ENCODE measurements around the gene SMCO1.
"Not testable (repeated sequence)": the region's sequence is repeated elsewhere in the genome, so short reads cannot be mapped to it uniquely, and the experiment has no call there.

Gene SMCO1

DNA sequence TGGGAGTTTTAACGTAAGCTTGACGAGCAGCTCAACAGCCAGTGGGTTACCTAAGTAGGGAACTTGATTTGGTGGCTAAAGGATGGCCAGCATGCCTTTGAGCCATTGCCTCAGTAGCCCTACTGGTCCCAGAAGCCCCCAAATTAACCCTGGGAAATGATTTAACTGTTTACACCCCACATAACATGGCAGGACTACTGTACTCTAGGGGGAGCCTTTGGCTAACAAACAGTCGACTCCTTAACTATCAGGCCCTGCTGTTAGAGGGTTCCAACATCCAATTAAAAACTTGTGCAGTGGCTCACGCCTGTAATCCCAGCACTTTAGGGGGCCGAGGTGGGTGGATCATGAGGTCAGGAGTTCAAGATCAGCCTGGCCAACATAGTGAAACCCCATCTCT lies 9.4 kb upstream of the SMCO1 start:
- Histone ChIP-seq H3K4me2 (ENCODE audit: low read length, poor library complexity, severe bottlenecking) (no peak overlapping the region), H4K8ac (ENCODE audit: low read length) (no peak overlapping the region), H2BK15ac (ENCODE audit: low read depth, poor library complexity, severe bottlenecking) (no peak overlapping the region), H4K91ac (ENCODE audit: low read length) (no peak overlapping the region), H2AK5ac (ENCODE audit: low read length, severe bottlenecking) (no peak overlapping the region), H2AFZ (ENCODE audit: low read depth, low read length) (no peak overlapping the region), H3K18ac (ENCODE audit: low read depth in 1 of 2, low read length in 2 of 2) (no peak overlapping the region), H3K4me3 (ENCODE audit: insufficient read depth in 1 of 2, low read depth in 1 of 2, low read length in 2 of 2) (no peak overlapping the region), H3K4ac (ENCODE audit: low read depth in 1 of 2, low read length in 2 of 2) (no peak overlapping the region), H2BK12ac (ENCODE audit: low read length in 2 of 2) (no peak overlapping the region), H3K4me1 (ENCODE audit: control insufficient read depth, insufficient read depth, low read depth, low read length) (peaks cover 3% of the 10 kb centered on the region), H2BK5ac (ENCODE audit: low read depth, low read length, poor library complexity, severe bottlenecking) (no peak overlapping the region), H3K9me3 (ENCODE audit: control insufficient read depth, low read length) (peaks cover 20% of the 10 kb centered on the region), H3K27ac (ENCODE audit: low read length, poor library complexity, severe bottlenecking) (no peak overlapping the region), H3K36me3 (ENCODE audit: control insufficient read depth in 1 of 2, insufficient read depth in 2 of 2, low read depth in 1 of 2, low read length in 2 of 2) (no peaks in the 10 kb centered on the region), H3K14ac (ENCODE audit: low read length in 2 of 2) (no peak overlapping the region), H2BK120ac (ENCODE audit: low read depth, low read length) (no peak overlapping the region), H3K27me3 (ENCODE audit: control insufficient read depth in 1 of 2, insufficient read depth in 1 of 2, low read length in 2 of 2) (no peaks in the 10 kb centered on the region), H3K79me1 (replicated peaks; ENCODE audit: low read length, poor library complexity, severe bottlenecking) (no peaks in the 10 kb centered on the region), H3K9ac (ENCODE audit: low read length) (no peak overlapping the region), H3K23ac (ENCODE audit: low read length in 2 of 2) (no peak overlapping the region)
- no peak for DNase-seq
- 100% methylated on average over 2 of the region's 5 CpGs for whole genome bisulfite sequencing

DNA sequence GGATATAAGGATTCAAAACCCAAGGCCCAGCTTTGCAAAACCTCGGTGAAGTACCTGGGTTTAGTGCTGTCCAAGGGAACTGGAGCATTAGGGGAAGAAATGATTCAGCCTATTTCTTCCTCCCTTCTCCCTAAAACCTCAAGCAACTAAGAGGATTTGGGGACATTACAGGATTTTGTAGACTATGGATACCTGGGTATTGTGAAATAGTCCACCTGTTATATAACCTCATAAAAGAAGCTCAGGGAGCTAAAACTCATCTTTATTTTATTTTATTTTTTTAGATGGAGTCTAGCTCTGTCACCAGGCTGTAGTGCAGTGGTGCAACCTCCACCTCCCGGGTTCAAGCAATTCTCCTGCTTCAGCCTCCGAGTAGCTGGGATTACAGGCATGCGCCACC lies 8.7 kb upstream of the SMCO1 start:
- Histone ChIP-seq H4K91ac (ENCODE audit: low read length) (no peak overlapping the region), H3K27ac (ENCODE audit: low read length, poor library complexity, severe bottlenecking) (no peak overlapping the region), H2BK12ac (ENCODE audit: low read length in 2 of 2) (no peak overlapping the region), H2AFZ (ENCODE audit: low read depth, low read length) (no peak overlapping the region), H3K27me3 (ENCODE audit: control insufficient read depth in 1 of 2, insufficient read depth in 1 of 2, low read length in 2 of 2) (no peaks in the 10 kb centered on the region), H3K4me2 (ENCODE audit: low read length, poor library complexity, severe bottlenecking) (no peak overlapping the region), H3K4me3 (ENCODE audit: insufficient read depth in 1 of 2, low read depth in 1 of 2, low read length in 2 of 2) (no peak overlapping the region), H3K9ac (ENCODE audit: low read length) (no peak overlapping the region), H3K9me3 (ENCODE audit: control insufficient read depth, low read length) (peaks cover 23% of the 10 kb centered on the region), H4K8ac (ENCODE audit: low read length) (no peak overlapping the region), H3K18ac (ENCODE audit: low read depth in 1 of 2, low read length in 2 of 2) (no peak overlapping the region), H2BK5ac (ENCODE audit: low read depth, low read length, poor library complexity, severe bottlenecking) (no peak overlapping the region), H3K4me1 (ENCODE audit: control insufficient read depth, insufficient read depth, low read depth, low read length) (peaks cover 3% of the 10 kb centered on the region), H3K36me3 (ENCODE audit: control insufficient read depth in 1 of 2, insufficient read depth in 2 of 2, low read depth in 1 of 2, low read length in 2 of 2) (no peaks in the 10 kb centered on the region), H3K4ac (ENCODE audit: low read depth in 1 of 2, low read length in 2 of 2) (no peak overlapping the region), H2AK5ac (ENCODE audit: low read length, severe bottlenecking) (no peak overlapping the region), H3K79me1 (replicated peaks; ENCODE audit: low read length, poor library complexity, severe bottlenecking) (no peaks in the 10 kb centered on the region), H2BK120ac (ENCODE audit: low read depth, low read length) (no peak overlapping the region), H3K14ac (ENCODE audit: low read length in 2 of 2) (no peak overlapping the region), H2BK15ac (ENCODE audit: low read depth, poor library complexity, severe bottlenecking) (no peak overlapping the region), H3K23ac (ENCODE audit: low read length in 2 of 2) (no peak overlapping the region)
- 88% methylated on average over 4 of the region's 4 CpGs for WGBS
- no peak for DNase-seq

DNA sequence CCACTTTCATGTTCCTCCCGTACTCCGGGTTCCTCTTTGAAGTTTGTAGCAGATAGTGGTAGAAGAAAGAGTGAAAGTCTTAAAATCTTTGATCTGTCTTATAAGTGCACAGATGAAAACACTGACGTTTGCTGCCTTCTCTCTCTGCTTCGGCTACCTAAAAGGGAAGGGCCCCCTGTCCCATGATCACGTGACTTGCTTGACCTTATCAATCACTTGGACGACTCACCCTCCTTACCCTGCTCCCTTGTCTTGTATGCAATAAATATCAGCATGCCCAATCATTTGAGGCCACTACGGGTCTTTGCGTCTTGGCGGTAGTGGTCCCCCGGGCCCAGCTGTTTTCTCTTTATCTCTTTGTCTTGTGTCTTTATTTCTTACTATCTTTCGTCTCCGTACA lies 6.1 kb upstream of the SMCO1 start:
- not testable (repeated sequence) for H3K14ac ChIP-seq (ENCODE audit: low read length in 2 of 2); H2BK12ac ChIP-seq (ENCODE audit: low read length in 2 of 2); H2BK120ac ChIP-seq (ENCODE audit: low read depth, low read length); H2BK15ac ChIP-seq (ENCODE audit: low read depth, poor library complexity, severe bottlenecking); H3K18ac ChIP-seq (ENCODE audit: low read depth in 1 of 2, low read length in 2 of 2); H3K4me2 ChIP-seq (ENCODE audit: low read length, poor library complexity, severe bottlenecking); DNase-seq; H2BK5ac ChIP-seq (ENCODE audit: low read depth, low read length, poor library complexity, severe bottlenecking); H3K79me1 ChIP-seq (replicated peaks; ENCODE audit: low read length, poor library complexity, severe bottlenecking); H3K9ac ChIP-seq (ENCODE audit: low read length); H2AK5ac ChIP-seq (ENCODE audit: low read length, severe bottlenecking); H4K8ac ChIP-seq (ENCODE audit: low read length); H3K27ac ChIP-seq (ENCODE audit: low read length, poor library complexity, severe bottlenecking); H3K4me3 ChIP-seq (ENCODE audit: insufficient read depth in 1 of 2, low read depth in 1 of 2, low read length in 2 of 2); H3K4ac ChIP-seq (ENCODE audit: low read depth in 1 of 2, low read length in 2 of 2); H2AFZ ChIP-seq (ENCODE audit: low read depth, low read length); H3K23ac ChIP-seq (ENCODE audit: low read length in 2 of 2); H3K27me3 ChIP-seq (ENCODE audit: control insufficient read depth in 1 of 2, insufficient read depth in 1 of 2, low read length in 2 of 2); H3K4me1 ChIP-seq (ENCODE audit: control insufficient read depth, insufficient read depth, low read depth, low read length); H3K36me3 ChIP-seq (ENCODE audit: control insufficient read depth in 1 of 2, insufficient read depth in 2 of 2, low read depth in 1 of 2, low read length in 2 of 2); H4K91ac ChIP-seq (ENCODE audit: low read length)
- peaks cover 23% of the 10 kb centered on the region for H3K9me3 ChIP-seq (ENCODE audit: control insufficient read depth, low read length)
- WGBS, result 85% methylated on average over 12 of the region's 12 CpGs

DNA sequence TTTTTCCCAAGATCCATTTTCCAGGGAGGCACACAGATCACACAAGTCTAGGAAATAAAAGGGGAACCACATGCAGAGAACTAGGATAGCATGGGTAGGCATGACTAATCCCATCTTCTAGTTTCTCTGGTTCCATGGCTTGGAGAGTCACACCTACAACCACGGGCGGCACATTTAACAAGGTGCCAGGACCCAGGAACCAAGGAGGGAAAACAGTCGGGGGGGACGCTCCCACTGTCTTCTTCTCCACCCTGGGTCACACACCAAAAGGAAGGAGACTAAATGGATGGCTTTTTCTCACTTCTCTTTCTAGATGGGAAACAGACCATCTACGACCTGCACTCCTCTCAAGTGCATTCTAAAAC lies 4.6 kb upstream of the SMCO1 start:
- Histone ChIP-seq H2BK12ac (ENCODE audit: low read length in 2 of 2) (no peak overlapping the region), H4K8ac (ENCODE audit: low read length) (no peak overlapping the region), H3K9ac (ENCODE audit: low read length) (no peak overlapping the region), H3K27me3 (ENCODE audit: control insufficient read depth in 1 of 2, insufficient read depth in 1 of 2, low read length in 2 of 2) (no peaks in the 10 kb centered on the region), H3K4me1 (ENCODE audit: control insufficient read depth, insufficient read depth, low read depth, low read length) (no peaks in the 10 kb centered on the region), H3K79me1 (replicated peaks; ENCODE audit: low read length, poor library complexity, severe bottlenecking) (no peaks in the 10 kb centered on the region), H2BK15ac (ENCODE audit: low read depth, poor library complexity, severe bottlenecking) (no peak overlapping the region), H3K4ac (ENCODE audit: low read depth in 1 of 2, low read length in 2 of 2) (no peak overlapping the region), H3K14ac (ENCODE audit: low read length in 2 of 2) (no peak overlapping the region), H2AFZ (ENCODE audit: low read depth, low read length) (no peak overlapping the region), H4K91ac (ENCODE audit: low read length) (no peak overlapping the region), H3K36me3 (ENCODE audit: control insufficient read depth in 1 of 2, insufficient read depth in 2 of 2, low read depth in 1 of 2, low read length in 2 of 2) (no peaks in the 10 kb centered on the region), H3K27ac (ENCODE audit: low read length, poor library complexity, severe bottlenecking) (no peak overlapping the region), H3K9me3 (ENCODE audit: control insufficient read depth, low read length) (peaks cover 23% of the 10 kb centered on the region), H2BK5ac (ENCODE audit: low read depth, low read length, poor library complexity, severe bottlenecking) (no peak overlapping the region), H3K18ac (ENCODE audit: low read depth in 1 of 2, low read length in 2 of 2) (no peak overlapping the region), H3K23ac (ENCODE audit: low read length in 2 of 2) (no peak overlapping the region), H2BK120ac (ENCODE audit: low read depth, low read length) (no peak overlapping the region), H2AK5ac (ENCODE audit: low read length, severe bottlenecking) (no peak overlapping the region), H3K4me2 (ENCODE audit: low read length, poor library complexity, severe bottlenecking) (no peak overlapping the region), H3K4me3 (ENCODE audit: insufficient read depth in 1 of 2, low read depth in 1 of 2, low read length in 2 of 2) (no peak overlapping the region)
- peak; percentile 22 for DNase-seq
- WGBS, result 79% methylated on average over 5 of the region's 5 CpGs
